Neutrophil (primary cell): Measurements from ENCODE around the gene KYAT1.

Experiments used
- H3K27ac ChIP-seq: fragments of 200-600 bp; sonication (generic); 2 replicates; pipeline ENCODE4 v1.5.1; 2016; ENCODE audit warnings: mild to moderate bottlenecking, moderate library complexity
- H3K27me3 ChIP-seq: fragments of 200-600 bp; sonication (generic); 2 replicates; pipeline ENCODE4 v1.6.0; 2016; ENCODE audit warnings: mild to moderate bottlenecking
- H3K36me3 ChIP-seq: fragments of 200-600 bp; sonication (generic); 2 replicates; pipeline ENCODE4 v1.5.1; 2017
- H3K4me1 ChIP-seq, 2 experiments: fragments of 200-600 bp in 1 of 2; sonication (generic) in 1 of 2; 1 replicate in 1 of 2; 2 replicates in 1 of 2; pipeline versions ENCODE4 v1.5.1 to v1.6.1; 2013 to 2016; ENCODE audit warnings: low read depth in 1 of 2, low read length in 1 of 2, mild to moderate bottlenecking in 1 of 2, moderate library complexity in 1 of 2; ENCODE audit not compliant: control insufficient read depth in 1 of 2, insufficient read depth in 1 of 2
- H3K4me3 ChIP-seq, 2 experiments: fragments of 200-600 bp in 1 of 2; sonication (generic) in 1 of 2; 1 replicate in 1 of 2; 2 replicates in 1 of 2; pipeline ENCODE4 v1.5.1; 2013 to 2016; ENCODE audit warnings: low read depth in 1 of 2, low read length in 1 of 2, mild to moderate bottlenecking in 1 of 2, moderate library complexity in 1 of 2
- H3K9me3 ChIP-seq: fragments of 200-600 bp; sonication (generic); 2 replicates; pipeline ENCODE4 v1.5.1; 2016
- TF ChIP-seq, protein P1 (sequence below): fragments of 200-600 bp; sonication (generic); IDR thresholded peaks from 2 replicates; pipeline ENCODE4 v1.5.1; 2016; ENCODE audit warnings: antibody characterized with exemption

KYAT1 gene

GRCh38 chr9:128881884-128882676 lies at the start of gene KYAT1, which contains the start of gene LRRC8A:
KYAT1 (minus strand) TSS chr9:128881950; CDS start chr9:128845405, 36,545 bp downstream.
LRRC8A (plus strand) TSS chr9:128882133; CDS start chr9:128907165, 25,032 bp downstream.
- no peaks in the 10 kb centered on the region for H3K27me3 ChIP-seq
- H3K4me1 ChIP-seq, result peaks cover 25 to 28% of the 10 kb centered on the region in 2 experiments
- no peaks in the 10 kb centered on the region for H3K9me3 ChIP-seq
- H3K36me3 ChIP-seq, result peaks cover 14% of the 10 kb centered on the region
- TF ChIP-seq, protein P1, sequence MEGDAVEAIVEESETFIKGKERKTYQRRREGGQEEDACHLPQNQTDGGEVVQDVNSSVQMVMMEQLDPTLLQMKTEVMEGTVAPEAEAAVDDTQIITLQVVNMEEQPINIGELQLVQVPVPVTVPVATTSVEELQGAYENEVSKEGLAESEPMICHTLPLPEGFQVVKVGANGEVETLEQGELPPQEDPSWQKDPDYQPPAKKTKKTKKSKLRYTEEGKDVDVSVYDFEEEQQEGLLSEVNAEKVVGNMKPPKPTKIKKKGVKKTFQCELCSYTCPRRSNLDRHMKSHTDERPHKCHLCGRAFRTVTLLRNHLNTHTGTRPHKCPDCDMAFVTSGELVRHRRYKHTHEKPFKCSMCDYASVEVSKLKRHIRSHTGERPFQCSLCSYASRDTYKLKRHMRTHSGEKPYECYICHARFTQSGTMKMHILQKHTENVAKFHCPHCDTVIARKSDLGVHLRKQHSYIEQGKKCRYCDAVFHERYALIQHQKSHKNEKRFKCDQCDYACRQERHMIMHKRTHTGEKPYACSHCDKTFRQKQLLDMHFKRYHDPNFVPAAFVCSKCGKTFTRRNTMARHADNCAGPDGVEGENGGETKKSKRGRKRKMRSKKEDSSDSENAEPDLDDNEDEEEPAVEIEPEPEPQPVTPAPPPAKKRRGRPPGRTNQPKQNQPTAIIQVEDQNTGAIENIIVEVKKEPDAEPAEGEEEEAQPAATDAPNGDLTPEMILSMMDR, result peak; percentile 68
- H3K4me3 ChIP-seq, result peak within 1 kb of the TSS; percentile 89 to 93
- H3K27ac ChIP-seq, result peak within 1 kb of the TSS; percentile 90

DNA sequence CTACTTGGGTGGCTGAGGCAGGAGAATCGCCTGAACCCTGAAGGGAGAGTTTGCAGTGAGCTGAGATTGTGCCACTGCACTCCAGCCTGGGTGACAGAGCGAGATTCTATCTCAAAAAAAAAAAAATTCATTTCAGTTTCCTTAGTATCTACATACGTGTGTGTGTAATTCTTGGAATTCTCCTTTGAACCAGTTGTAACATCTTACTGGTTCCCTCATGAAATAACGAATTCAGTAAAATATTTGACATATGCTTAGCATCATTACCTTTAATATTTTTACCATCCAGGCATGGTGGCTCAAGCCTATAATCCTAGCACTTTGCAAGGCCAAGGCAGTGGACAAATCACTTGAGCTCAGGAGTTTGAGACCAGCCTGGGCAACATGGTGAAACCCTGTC lies 47.8 kb upstream of the KYAT1 start:
- TF ChIP-seq, protein P1, result no peak
- no peaks in the 10 kb centered on the region for H3K4me1 ChIP-seq
- no peaks in the 10 kb centered on the region for H3K9me3 ChIP-seq
- no peaks in the 10 kb centered on the region for H3K36me3 ChIP-seq
- no peak overlapping the region for H3K4me3 ChIP-seq
- no peak overlapping the region for H3K27ac ChIP-seq
- H3K27me3 ChIP-seq, result no peaks in the 10 kb centered on the region

GRCh38 chr9:128928624-128929023 lies 46.9 kb upstream of the KYAT1 start:
- TF ChIP-seq, protein P1, result no peak
- H3K4me1 ChIP-seq, result no peaks in the 10 kb centered on the region
- H3K27ac ChIP-seq, result no peak overlapping the region
- H3K9me3 ChIP-seq, result no peaks in the 10 kb centered on the region
- no peaks in the 10 kb centered on the region for H3K27me3 ChIP-seq
- H3K36me3 ChIP-seq, result no peaks in the 10 kb centered on the region
- H3K4me3 ChIP-seq, result no peak overlapping the region

DNA sequence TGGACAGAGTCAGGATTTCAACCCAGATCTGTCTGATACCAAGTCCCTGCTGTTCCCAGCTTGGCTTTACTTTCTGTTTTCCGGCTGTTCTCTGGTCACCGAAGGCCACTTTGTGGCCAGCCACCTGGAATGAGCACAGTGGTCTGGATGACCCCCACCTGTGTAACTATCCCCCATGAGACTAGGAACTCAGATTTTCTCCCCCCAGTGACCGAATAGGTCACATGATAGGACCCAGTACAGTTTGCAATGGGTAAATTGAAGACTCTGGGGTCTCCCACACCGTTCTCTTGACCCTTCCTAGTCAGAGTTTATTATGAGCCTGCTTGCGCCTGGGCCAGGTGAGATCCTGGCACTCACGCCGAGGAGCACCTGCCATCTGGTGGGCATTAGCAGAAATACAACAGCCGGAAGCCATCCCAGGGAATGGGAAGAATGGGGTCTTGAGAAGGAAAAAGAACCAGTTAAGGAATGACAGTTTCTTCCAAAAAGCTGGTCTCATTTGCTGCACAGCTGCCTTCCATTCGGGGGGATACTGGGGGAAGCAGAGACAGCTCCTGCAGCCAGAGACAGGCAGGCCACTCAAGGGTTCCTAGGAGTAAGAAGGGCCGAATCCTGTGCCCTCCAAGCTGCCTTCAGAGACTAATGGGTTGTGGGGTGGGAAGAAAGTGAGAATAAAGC lies 46.1 kb upstream of the KYAT1 start:
- H3K27ac ChIP-seq, result no peak overlapping the region
- TF ChIP-seq, protein P1, result peak; percentile 69
- H3K4me3 ChIP-seq, result no peak overlapping the region
- H3K36me3 ChIP-seq, result no peaks in the 10 kb centered on the region
- peaks cover 3% of the 10 kb centered on the region for H3K27me3 ChIP-seq
- no peaks in the 10 kb centered on the region for H3K4me1 ChIP-seq
- no peaks in the 10 kb centered on the region for H3K9me3 ChIP-seq

- H3K27me3 ChIP-seq, result peaks cover 14% of the 10 kb centered on the region
- H3K9me3 ChIP-seq, result no peaks in the 10 kb centered on the region
- no peak overlapping the region for H3K27ac ChIP-seq
- peaks cover 4 to 7% of the 10 kb centered on the region in 2 experiments for H3K4me1 ChIP-seq
- TF ChIP-seq, protein P1, result no peak
- H3K36me3 ChIP-seq, result peaks cover 6% of the 10 kb centered on the region
- no peak overlapping the region for H3K4me3 ChIP-seq
Measured at GRCh38 chr9:128923493-128923883, 41.7 kb upstream of the KYAT1 start.
